AG10803 (cell line): ENCODE results near the gene STK32A.

Source experiments
- DNase-seq: peaks from one replicate; pipeline ENCODE4 v3.0.0; 2010; ENCODE audit warnings: low read depth
- H3K4me3 ChIP-seq: 2 replicates; pipeline ENCODE4 v1.5.1; 2011; ENCODE audit warnings: mild to moderate bottlenecking, low read length, control low read depth
- CTCF ChIP-seq: conservative IDR thresholded peaks from 2 replicates; pipeline ENCODE4 v1.5.1; 2011; ENCODE audit warnings: mild to moderate bottlenecking, low read length, control low read depth, inconsistent platforms

The STK32A gene

DNA sequence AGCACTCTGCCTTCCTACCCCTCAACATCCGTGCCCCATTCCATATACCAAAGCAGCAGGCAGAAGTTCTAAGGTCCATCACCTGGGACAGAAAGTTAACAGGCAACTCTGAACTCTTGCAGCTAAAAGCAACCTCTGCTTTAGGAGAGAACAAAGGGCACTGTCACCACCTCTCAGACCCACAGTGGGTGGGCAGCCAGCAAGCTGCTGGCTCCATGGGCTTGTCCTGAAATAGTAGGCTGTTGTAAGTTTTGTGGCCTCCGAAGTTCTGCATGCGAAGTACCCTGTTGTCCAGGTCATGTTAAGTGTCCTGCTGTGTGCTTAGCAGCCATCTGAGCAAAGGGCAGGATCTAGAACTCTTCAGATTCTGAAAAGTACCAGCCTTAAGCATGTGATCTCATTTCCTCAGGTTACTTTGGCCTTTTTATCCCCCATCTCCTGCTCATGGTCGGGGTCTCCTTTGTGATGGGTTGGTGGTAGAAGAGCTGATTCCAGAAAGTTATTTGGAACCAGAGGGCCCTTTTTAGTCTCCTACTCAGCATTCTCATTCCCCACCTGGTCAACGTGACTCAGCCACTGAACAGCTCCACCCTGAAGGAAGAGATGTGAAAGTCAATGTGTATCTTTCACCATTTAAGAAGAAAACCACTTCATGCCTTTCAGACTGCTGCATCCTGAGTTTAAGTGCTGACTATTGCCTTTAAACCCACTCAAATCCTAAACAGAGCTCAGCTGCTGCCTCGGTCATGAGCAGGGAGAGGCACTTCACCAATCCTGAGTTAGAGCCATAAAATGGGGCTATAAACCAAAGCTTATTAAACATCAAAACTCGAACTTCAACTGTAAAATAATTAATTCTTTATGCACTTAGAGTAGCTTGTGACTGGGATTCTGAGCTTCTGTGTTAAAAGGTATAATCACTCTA is 153.6 kb downstream of the STK32A start:
- no peak for TF ChIP-seq CTCF
- DNase-seq = no peak
- H3K4me3 ChIP-seq = no peak overlapping the region

DNA sequence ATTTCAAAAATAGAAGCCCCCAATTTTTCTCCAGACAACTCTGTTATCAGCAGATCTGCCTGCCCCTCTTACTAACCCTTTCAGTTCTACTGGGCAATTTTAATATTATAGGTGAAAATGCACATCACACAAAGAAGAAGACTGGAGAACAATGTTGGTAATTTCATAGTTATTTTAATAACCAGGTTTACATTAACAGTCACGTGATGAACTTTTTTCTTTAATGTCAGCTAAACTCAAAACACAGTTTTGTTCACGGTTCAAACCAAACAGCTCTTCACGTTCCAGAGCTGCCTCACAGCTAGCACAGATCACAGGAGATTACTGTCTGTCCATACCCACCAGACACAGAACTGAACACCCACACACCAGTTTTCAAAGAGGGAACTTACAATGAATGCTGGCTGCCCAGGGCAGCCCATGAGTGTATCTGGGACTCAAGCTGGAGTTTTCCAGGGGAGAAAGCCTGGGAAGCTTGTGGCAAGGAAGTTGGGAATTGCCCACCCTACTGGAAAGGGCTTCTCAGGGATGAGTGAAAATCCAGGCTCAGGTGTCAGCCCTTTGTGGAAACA is 155.9 kb downstream of the STK32A start:
- H3K4me3 ChIP-seq = no peak overlapping the region
- no peak for TF ChIP-seq CTCF
- no peak for DNase-seq

- TF ChIP-seq CTCF = peak; percentile 75
Observed at GRCh38 chr5:147391781-147392180, 157.0 kb downstream of the STK32A start.

DNA sequence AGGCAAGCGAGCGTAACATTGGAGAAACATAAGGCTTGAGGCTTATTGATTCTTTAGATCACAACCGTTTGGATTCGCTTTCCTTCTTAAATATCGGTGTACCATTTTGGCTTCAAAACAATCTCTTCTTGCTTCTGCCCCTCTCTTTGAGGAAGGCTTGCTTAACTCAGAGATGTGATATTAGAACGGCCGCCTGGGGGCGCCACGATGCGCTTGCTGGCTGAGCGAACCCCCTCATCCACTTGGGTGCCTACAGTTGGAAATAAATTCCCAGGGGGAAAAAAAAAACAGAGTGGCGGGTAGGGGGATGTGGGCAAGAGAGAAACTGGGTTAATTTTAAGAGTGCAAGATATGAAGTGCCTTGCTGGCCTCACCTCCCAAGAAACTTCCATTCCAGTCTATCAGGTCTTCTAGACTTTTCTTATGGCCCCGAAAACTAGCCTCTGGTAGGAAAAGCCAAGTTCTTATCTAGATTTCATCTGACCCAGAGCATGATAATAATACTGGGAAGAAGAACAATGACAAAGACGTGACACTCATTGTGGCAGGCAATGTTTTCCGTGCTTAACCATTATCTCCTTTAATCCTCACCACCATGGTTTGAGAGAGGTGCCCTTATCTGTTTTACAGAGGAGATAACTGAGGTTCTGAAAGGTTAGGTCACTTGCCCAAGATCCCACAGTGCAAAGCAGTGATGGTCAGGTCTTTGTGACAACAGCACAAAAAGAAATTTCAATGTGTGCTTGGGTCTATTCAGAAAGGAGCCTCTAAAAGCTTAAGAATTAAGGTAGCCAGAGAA is 159.2 kb downstream of the STK32A start:
- no peak for DNase-seq
- H3K4me3 ChIP-seq = no peak overlapping the region
- peak; percentile 16; the same call in 1 of the 2 replicates for TF ChIP-seq CTCF

More at GRCh38 chr5:147391781-147392180, 157.0 kb downstream of the STK32A start:
- DNase-seq = peak; percentile 75
- no peak overlapping the region for H3K4me3 ChIP-seq

DNA sequence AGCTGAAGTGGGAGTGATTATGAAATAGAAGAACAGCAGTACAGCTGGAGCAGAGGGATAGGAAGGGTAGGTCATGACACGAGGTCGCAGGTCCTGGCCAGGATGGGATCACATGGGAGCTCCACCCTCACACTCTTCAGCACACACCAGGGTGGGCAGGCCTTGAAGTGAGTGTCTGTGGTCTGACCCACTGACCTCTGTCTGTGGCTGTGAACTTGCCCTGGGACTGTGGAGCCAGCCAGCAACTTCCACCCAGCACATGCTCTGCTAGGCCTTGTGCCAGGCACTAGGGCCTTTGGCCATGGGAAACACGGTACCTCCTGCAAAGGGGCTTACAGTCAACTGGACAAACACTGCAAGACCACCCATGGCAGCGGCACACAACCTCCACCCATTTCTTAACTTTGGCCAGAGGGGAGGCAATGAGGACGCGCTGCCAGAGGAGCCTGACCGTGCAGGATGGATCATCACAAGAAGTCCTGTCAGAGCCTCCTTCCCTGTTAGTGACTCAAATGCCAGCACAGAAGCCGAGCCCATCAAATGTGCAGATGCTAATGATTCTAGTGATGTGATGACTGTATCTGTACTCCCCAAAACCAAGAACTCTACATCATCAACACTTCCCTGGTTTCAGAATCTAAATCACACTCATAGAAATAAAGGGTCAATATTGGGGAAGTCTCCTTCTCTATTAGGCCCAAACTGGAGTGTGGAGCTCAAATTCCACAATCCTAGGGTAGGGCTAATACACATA is 161.4 kb downstream of the STK32A start:
- no peak for TF ChIP-seq CTCF
- H3K4me3 ChIP-seq = no peak overlapping the region
- DNase-seq = no peak

DNA sequence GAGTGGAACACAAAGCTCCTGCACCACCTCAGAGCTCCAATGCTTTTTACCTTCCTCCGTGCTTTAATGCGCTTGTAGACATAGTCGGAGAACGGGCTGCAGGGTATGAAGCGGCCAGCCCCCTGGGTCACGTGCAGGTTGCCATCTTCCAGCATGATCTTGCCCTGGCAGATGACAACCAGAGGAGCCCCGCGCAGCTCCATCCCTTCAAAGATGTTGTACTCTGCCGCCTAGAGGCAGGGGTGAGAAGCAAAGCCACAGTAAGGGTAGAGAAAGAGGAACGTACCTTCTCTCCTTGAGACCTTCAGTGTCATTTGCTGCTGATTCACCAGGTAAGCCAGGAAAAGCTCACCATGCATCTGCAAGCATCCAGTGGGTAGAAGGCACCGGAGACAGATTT is 162.8 kb downstream of the STK32A start:
- H3K4me3 ChIP-seq = no peak overlapping the region
- no peak for TF ChIP-seq CTCF
- no peak for DNase-seq
